Measurements from ENCODE around the gene KCNJ1.

KCNJ1 gene

DNA sequence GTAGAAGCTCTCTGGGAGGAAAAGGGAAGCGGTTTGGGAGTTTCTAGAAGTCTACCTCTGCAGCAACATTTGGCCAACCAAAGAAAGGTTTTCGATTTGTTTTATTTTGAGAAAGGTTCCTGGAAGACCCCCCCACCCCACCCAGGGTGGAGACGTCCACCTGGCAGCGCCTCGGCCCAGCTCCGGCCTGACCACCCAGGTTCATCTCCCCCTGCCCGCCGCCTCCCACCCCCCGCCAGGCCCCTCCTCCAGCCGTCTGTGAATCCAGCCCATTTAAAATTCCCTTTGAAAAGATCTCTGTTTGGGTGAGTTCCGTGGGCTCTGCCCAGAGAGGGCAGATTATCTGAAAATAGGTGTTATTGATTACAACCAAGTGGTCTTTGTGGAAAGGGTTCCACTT, 43.3 kb downstream of the KCNJ1 start:
- DNase-seq (ENCODE audit: low read depth), result no peak

DNA sequence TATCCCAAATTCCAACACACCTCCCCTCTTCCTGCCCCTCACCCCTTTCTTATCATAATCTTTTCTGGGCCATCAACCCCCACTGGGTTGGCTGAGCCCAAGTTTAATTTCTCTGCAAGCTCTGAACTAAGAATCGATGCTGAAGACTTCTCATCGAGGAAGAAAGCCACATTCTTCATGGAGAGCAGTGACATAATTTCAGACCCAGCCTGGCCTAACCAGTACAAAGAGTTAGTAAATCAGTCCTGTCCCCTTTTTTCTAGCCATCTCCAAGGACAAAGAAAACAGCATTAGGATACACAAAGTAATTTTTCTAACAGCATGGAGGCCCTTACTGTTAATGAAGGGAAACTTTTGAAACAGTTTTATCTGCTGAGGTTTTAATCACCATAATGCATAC, 45.0 kb downstream of the KCNJ1 start:
- DNase-seq (ENCODE audit: low read depth), result no peak

GRCh38 chr11:128821556-128821955, 45.5 kb downstream of the KCNJ1 start:
- no peak for DNase-seq (ENCODE audit: low read depth)

DNA sequence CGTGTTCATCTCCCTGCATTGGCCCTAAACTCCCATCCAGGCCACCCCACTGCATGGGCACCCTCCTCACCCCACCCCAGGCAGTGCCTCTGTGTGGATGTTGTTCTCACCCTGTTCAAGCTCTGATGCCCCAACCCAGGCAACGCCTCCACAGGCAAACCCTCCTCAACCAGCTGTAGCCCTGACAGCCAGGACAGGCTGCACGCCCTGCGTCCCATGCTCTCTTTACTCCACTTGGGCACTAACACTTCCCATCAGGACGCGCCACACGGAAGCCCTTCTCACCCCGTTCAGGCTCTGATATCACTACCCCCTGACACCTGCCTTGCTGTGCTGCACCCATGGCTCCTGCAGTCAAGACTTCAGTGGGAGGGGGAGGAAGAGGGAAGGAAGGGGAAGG, 47.9 kb downstream of the KCNJ1 start:
- no peak for DNase-seq (ENCODE audit: low read depth)

DNA sequence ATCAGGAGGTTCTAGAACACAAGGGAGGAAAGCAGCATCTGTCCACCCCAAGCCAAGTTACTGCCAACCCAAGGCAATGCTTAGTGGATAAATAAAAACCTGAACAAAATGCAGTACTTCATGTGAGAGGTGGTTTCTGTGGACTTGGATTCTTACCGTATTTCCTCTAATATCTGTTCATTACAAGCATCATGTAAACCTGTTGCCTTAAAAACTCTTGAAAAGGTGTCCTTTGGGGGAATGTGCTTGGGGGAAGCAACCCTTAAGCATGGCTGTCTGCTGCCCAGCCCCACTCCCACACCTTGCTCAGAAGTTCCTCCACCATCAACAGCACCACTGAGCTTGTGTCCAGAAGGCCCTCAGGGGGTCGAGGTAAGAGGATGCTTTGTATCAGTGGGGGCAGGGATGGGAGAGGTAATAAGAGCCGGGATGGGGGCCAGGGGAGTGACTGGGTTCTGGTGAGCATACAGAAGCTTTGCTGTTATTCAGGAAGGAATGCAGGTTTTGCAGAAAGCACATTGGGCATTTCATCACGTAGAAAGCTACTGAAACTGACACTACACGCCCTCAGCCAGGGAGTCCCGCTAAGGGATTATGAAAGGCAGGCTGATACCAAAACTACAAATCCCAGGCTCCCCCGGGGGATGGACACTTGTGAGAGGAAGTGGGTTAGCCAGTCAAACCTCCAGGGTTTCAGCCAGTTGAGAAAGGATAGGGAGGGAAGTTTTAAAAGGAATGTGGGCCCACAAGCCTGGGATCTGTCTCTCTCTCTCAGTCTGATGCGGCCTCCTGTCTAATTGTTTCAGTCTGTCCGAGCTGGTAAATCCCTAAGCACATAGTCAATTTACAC, 52.0 kb downstream of the KCNJ1 start:
- DNase-seq (ENCODE audit: low read depth), result peak; percentile 72

DNA sequence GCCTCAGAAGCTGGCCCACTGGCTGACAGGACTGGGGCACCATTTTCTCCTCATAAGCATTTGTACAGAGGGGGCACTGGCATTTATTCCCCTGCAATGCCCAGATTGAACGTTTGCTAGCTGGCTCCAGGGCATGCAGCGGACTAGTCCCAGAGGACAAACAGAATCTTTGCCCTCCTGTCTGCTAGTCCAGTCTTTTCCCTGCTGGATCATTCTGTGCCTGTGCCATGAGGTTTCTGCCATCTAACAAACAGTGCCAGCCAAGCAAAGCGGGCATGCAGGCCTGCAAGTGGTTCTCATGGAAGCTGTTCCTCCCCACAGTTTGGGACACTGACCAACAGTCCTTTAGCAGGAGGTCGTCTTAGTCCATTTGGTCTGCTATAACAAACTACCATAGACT, 53.4 kb downstream of the KCNJ1 start:
- DNase-seq (ENCODE audit: low read depth), result no peak

DNA sequence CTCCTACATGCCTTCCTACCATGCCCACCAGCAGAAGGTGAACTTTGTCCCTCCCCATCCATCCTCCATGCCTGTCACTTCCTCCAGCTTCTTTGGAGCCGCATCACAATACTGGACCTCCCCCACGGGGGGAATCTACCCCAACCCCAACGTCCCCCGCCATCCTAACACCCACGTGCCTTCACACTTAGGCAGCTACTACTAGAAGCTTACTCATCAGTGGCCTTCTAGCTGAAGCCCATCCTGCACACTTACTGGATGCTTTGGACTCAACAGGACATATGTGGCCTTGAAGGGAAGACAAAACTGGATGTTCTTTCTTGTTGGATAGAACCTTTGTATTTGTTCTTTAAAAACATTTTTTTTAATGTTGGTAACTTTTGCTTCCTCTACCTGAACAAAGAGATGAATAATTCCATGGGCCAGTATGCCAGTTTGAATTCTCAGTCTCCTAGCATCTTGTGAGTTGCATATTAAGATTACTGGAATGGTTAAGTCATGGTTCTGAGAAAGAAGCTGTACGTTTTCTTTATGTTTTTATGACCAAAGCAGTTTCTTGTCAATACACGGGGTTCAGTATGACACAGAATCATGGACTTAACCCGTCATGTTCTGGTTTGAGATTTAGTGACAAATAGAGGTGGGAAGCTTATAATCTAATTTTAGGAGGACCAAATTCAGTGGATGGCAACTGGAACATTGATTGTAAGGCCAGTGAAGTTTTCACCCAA, 56.1 kb downstream of the KCNJ1 start:
- no peak for DNase-seq (ENCODE audit: low read depth)

DNA sequence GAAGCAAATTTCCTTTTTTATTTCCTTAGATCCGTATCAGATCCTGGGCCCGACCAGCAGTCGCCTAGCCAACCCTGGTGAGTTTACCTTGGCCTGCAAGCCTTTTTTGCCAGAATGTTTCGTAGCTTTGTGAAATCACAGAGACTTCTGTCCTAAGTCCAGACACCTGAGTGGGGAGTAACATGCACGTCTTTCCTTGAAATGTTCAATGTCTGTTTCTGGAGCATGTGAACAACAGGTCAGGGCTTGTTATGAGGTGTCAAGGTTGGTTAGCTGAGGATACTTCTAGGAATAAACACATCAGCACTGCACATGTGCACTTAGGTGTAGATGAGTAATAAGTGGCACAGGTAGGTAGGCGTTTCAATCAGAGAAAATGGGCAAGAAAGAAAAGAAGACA, 58.0 kb downstream of the KCNJ1 start:
- no peak for DNase-seq (ENCODE audit: low read depth)

DNA sequence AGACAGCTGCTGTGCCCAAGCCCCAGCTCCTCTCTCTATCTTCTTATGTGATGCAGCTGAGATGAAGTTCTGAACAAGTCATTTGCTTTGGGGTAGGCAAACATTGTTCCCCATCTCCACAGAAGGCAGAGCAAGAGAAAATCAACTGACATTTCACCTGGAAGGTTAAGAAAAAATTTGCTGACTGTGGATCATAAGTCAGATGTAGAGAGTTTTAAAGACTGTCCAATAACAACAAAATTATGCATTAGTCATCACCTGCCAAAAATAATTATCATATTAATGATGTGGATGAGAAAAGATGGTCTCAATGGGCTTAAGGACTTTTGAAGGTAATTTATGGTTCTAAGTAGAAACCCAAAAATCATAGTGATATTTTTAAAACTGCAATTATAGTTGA, 59.2 kb downstream of the KCNJ1 start:
- no peak for DNase-seq (ENCODE audit: low read depth)

- no peak for DNase-seq (ENCODE audit: low read depth)
Observed at GRCh38 chr11:128806506-128807261, 60.4 kb downstream of the KCNJ1 start.

DNA sequence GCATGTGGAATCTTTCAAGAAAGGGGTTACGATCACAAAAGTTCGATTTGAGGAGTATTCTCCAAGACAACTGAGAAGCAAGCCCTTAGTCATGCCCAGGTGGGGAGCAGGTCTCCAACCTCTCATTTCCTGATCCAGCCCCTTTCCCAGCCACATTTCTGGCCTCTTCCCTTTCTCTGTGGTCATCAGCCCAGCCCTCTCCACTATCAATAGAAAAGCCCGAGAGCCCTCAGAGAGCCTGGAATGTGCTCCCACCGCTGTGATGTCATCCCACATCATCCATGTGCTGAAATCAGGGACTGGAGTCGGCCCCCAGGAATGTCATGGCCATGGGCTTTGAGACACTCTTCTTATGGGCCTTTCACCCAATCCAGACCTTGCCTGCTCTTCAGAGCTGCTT, 62.6 kb downstream of the KCNJ1 start:
- DNase-seq (ENCODE audit: low read depth), result peak; percentile 35

DNA sequence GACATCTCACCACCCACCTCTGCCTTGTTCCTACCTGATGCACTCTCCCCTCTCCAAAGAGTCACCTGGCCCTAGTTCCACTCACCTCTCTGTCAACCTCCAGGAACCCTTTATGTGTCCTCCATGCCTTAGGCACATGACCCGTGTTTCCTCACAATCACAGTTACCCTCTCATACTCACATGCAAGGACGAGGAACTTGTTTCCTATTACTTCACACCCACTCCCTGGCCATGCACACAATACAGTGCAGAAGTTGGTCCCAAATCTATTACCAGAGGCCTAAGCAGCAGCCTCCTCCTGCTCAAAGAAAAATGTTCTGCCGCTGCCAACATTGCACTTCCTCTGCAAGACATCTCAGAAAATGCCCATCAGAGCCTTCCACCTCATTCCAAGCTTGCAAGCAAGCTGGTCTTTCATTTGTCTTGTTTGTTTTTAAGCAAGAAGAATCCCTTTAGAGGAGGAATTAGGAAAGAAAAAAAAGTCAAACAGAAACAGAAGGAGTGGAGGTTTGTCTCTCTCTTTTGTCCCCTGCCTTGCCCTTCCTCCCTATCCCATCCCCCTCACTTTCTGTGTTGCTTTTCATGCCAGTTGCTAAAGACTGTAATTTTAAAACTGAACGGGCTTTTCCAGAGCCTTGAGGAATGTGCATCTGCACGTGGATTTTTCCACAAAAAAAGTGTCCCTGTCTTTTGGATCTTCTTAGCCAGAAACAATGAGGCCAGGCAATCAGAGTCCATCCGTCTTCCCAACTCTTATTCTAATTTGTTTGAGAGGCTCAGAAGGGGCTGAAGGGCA, 63.4 kb downstream of the KCNJ1 start:
- no peak for DNase-seq (ENCODE audit: low read depth)

GRCh38 chr11:128803011-128803410, 64.1 kb downstream of the KCNJ1 start:
- no peak for DNase-seq (ENCODE audit: low read depth)

DNA sequence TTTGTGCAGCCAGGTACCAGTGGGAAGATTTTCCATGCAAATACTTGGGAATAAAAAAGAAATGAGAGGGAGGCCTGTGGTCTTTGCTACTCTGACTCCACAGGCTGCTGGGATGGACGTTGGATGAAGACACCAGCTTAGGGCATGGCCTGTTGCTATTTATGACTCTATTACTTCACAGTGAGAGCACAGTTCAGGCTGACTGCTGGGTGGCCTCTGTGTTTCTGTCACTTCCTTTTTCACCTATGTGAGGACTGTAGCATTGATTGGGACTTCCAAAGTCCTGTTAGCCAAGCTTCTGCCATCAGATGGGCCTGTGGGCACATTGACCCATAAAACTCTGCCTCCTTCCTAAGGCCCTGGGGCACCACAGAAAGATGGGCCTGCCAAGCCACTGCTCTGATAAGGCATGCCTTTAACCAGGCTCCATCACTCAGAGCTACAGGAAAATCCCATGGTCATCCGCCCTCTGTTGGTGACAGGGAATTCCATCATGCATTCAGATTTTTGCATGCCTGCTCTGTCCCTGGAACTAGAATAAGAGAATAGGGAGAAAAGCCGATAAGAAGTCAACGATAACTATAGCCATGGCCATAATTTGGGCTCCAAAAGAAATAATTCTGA, 64.6 kb downstream of the KCNJ1 start:
- no peak for DNase-seq (ENCODE audit: low read depth)

GRCh38 chr11:128800871-128801417, 66.2 kb downstream of the KCNJ1 start:
- DNase-seq (ENCODE audit: low read depth), result no peak

GRCh38 chr11:128796270-128796669, 70.8 kb downstream of the KCNJ1 start:
- DNase-seq (ENCODE audit: low read depth), result peak; percentile 40

- DNase-seq (ENCODE audit: low read depth), result no peak
Observed at GRCh38 chr11:128790196-128790595, 76.9 kb downstream of the KCNJ1 start.

DNA sequence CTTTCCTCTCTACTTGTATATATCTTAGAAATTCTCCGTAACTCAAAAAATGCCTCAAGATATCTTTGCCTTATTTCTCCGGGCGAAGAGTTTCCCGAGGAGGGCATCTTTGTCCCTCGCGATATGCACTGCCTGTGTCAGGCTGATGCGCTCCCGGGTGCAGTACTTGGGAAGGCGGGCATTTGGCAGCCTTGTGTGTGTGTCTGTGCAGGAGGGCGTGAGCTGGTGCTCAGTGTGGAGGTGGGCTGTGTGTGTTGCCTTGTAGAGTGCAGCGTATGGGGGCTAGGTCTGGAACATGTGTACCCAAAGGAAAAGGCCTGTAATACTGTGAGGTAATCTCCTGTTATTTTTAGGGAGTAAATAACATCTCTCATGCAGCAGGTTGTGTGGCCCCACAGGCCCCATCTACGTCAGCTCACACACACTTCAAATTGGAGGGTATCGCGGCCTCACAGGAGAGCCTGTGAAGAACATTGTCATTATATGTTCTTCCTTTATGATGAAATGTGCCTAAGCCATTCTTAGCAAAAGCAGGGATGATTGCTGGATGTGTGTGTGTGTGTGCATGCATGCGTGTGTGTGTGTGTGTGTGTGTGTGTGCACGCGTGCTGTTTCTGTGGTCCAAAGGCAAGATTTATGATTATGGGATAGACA, 77.5 kb downstream of the KCNJ1 start:
- DNase-seq (ENCODE audit: low read depth), result no peak
